Ishikawa (cell line): Measurements from ENCODE around the gene SLX9.

ENCODE experiments used
- CEBPB ChIP-seq: IDR thresholded peaks from 2 replicates; pipeline ENCODE4 v1.6.1; 2012
- CREB1 ChIP-seq: IDR thresholded peaks from 2 replicates; pipeline ENCODE4 v1.6.1; 2012; ENCODE audit warnings: low read depth
- EGR1 ChIP-seq: IDR thresholded peaks from 2 replicates; pipeline ENCODE4 v1.6.1; 2012
- EP300 ChIP-seq: IDR thresholded peaks from 2 replicates; pipeline ENCODE4 v1.6.1; 2012; ENCODE audit warnings: borderline replicate concordance
- FOXM1 ChIP-seq: IDR thresholded peaks from 2 replicates; pipeline ENCODE4 v1.6.1; 2012; ENCODE audit warnings: low read depth, borderline replicate concordance
- NFIC ChIP-seq: IDR thresholded peaks from 2 replicates; pipeline ENCODE4 v1.6.1; 2012
- RAD21 ChIP-seq: IDR thresholded peaks from 2 replicates; pipeline ENCODE4 v1.6.1; 2012; ENCODE audit warnings: low read depth
- TAF1 ChIP-seq: IDR thresholded peaks from 2 replicates; pipeline ENCODE4 v1.6.1; 2012; ENCODE audit warnings: low read depth, mild to moderate bottlenecking
- TCF12 ChIP-seq: IDR thresholded peaks from 2 replicates; pipeline ENCODE4 v1.6.1; 2012; ENCODE audit warnings: low read depth
- TEAD4 ChIP-seq: IDR thresholded peaks from 2 replicates; pipeline ENCODE4 v1.6.1; 2012
- YY1 ChIP-seq: IDR thresholded peaks from 2 replicates; pipeline ENCODE4 v1.6.1; 2012; ENCODE audit warnings: low read depth
- ZBTB7A ChIP-seq: IDR thresholded peaks from 2 replicates; pipeline ENCODE4 v1.6.1; 2012; ENCODE audit warnings: low read depth
- TF ChIP-seq, protein P1 (sequence below): IDR thresholded peaks from 2 replicates; pipeline ENCODE4 v1.6.1; 2012
- TF ChIP-seq, protein P2 (sequence below): IDR thresholded peaks from 2 replicates; pipeline ENCODE4 v1.6.1; 2012
- TF ChIP-seq, protein P3 (sequence below): IDR thresholded peaks from 2 replicates; pipeline ENCODE4 v1.6.1; 2012; ENCODE audit warnings: low read depth, mild to moderate bottlenecking

The SLX9 gene

DNA sequence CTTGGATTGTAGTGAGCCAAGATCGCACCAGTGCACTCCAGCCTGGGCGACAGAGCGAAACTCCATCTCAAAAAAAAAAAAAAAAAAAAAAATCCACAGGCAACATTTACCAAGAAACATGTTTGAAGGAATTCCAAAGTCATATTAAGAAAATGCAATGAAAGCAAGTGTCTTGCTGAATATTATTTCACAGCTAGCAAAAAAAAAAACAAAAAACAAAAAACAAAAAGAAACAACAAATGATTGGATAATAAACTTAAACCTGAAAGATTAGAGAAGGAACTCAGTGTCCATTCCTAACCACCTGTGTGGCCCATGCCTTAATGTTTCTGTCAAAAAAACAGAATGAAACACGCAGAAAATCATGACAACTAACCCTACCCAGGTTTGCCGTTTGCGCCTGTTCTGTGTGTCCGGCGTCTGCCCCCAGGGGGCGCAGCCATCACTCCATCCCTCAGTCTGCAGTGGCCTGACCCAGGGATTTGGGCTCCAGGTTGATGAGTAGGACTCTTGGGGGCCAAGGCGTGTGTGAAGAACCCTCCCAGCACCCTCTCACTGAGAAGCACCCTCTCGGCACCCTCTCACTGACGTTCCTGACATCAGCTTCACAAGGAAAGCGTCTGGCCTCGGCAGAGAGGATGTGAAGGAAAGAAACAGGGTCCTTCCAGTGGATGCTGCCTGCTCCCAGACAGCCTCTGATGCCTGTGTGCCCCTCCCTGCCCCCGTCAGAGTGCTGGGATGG lies 47.1 kb upstream of the SLX9 start:
- TF ChIP-seq TAF1, result no peak
- no peak for TF ChIP-seq EP300
- TF ChIP-seq RAD21, result peak; percentile 72
- TF ChIP-seq, protein P1, sequence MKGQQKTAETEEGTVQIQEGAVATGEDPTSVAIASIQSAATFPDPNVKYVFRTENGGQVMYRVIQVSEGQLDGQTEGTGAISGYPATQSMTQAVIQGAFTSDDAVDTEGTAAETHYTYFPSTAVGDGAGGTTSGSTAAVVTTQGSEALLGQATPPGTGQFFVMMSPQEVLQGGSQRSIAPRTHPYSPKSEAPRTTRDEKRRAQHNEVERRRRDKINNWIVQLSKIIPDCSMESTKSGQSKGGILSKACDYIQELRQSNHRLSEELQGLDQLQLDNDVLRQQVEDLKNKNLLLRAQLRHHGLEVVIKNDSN, result no peak
- TF ChIP-seq, protein P2, sequence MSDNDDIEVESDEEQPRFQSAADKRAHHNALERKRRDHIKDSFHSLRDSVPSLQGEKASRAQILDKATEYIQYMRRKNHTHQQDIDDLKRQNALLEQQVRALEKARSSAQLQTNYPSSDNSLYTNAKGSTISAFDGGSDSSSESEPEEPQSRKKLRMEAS, result no peak

DNA sequence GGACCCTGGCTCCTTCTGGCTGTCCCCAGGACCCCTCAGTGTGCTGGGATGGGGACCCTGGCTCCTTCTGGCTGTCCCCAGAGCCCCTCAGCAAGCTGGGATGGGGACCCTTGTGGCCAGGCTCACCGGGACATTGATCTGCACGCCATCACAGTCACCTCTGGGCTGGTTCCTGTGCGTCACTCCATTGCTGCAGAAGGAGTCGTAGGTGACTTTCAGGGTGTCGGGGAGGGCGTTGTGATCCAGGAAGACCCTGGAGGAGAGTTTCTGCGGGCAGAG lies 46.6 kb upstream of the SLX9 start:
- TF ChIP-seq TAF1 (no peak), CEBPB (no peak), EP300 (no peak), RAD21 (no peak), TEAD4 (no peak)
- TF ChIP-seq, protein P2, result no peak
- TF ChIP-seq, protein P1, result no peak

DNA sequence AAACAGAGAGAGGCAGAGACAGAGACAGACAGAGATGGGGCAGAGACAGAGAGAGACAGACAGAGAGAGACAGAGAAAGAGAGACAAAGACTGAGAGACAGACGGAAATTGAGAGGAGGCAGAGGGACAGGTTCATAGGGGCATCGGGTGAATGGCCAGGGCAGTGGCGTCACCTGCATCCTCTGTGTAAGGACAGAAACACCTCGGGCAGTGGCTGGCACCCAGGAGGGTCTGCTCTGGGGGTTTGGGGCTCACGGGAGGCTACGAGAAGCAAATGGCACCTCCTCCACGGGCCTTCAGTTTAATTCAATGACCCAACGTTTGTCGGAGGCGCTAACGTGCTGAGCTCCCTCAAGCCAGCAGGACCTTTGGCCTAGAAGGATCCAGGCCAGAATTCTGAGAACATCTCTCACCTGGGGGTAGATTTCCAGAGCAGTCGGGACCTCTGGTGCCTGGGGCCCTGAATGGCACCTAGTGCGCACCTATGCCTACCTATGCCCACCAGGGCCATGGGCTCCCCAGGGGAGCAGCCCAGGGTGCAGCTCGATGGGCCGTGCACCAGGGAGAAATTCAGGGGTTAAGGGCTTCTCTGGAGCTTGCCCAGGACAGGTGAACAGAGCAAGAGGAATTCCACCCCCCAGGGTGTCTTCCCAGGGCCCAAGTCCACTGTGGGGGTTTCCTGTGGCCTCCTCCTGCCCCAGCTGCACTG lies 45.7 kb upstream of the SLX9 start:
- TF ChIP-seq YY1 (no peak), CREB1 (no peak), NFIC (no peak), CEBPB (no peak), FOXM1 (no peak), EGR1 (no peak), ZBTB7A (no peak), TCF12 (no peak)

DNA sequence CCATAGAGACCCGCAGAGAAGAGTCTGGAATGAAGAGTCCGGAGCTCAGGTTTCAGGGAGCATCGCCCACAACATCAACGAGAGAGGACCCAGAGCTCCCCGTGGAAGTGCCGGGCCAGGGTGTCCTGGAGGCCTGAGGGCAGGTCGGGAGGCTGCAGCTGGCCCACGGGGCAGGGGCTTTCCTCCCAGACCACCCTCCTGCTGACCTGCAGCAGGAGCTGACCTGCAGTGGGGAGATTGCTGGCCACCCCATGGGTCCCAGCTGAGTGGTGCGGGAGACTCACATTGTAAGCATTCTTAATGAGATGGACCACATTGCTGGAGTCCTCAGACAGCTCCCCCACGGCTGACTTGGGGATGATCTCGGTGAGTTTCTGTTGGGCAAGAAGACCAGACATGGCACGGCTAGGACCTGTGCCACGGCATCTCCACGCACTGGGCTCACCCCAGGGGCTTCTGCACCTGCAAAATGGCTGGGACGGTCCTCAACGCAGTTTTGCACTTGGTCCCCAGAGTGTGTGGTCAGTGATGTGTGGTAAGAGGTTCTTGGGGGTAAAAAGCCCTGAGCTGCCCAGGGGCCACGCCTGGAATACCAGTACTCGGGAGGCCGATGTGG lies 45.0 kb upstream of the SLX9 start:
- TF ChIP-seq RAD21 (no peak), ZBTB7A (no peak), TCF12 (no peak), EGR1 (no peak), CREB1 (no peak), CEBPB (no peak), NFIC (no peak), TEAD4 (no peak), TAF1 (no peak)
- TF ChIP-seq, protein P3, sequence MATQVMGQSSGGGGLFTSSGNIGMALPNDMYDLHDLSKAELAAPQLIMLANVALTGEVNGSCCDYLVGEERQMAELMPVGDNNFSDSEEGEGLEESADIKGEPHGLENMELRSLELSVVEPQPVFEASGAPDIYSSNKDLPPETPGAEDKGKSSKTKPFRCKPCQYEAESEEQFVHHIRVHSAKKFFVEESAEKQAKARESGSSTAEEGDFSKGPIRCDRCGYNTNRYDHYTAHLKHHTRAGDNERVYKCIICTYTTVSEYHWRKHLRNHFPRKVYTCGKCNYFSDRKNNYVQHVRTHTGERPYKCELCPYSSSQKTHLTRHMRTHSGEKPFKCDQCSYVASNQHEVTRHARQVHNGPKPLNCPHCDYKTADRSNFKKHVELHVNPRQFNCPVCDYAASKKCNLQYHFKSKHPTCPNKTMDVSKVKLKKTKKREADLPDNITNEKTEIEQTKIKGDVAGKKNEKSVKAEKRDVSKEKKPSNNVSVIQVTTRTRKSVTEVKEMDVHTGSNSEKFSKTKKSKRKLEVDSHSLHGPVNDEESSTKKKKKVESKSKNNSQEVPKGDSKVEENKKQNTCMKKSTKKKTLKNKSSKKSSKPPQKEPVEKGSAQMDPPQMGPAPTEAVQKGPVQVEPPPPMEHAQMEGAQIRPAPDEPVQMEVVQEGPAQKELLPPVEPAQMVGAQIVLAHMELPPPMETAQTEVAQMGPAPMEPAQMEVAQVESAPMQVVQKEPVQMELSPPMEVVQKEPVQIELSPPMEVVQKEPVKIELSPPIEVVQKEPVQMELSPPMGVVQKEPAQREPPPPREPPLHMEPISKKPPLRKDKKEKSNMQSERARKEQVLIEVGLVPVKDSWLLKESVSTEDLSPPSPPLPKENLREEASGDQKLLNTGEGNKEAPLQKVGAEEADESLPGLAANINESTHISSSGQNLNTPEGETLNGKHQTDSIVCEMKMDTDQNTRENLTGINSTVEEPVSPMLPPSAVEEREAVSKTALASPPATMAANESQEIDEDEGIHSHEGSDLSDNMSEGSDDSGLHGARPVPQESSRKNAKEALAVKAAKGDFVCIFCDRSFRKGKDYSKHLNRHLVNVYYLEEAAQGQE, result no peak
- TF ChIP-seq, protein P2, result no peak

DNA sequence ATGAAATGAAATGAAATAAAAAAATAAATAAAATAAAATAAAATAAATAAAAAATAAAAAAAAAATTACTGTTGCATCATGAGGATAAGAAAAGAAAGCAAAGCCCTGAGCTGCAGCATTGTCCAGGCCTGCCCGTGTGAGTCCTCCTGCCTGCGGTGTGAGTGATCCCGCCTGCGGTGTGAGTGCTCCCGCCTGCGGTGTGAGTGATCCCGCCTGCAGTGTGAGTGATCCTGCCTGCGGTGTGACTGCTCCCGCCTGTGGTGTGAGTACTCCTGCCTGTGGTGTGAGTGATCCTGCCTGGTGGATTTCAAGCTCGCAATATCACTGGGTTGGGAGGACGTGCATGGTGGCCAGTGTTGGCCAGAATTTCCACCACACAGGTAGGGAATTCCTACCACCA lies 44.0 kb upstream of the SLX9 start:
- no peak for TF ChIP-seq TCF12
- TF ChIP-seq CREB1, result no peak
- TF ChIP-seq CEBPB, result no peak
- no peak for TF ChIP-seq FOXM1
- no peak for TF ChIP-seq TAF1
- TF ChIP-seq, protein P2, result no peak
- TF ChIP-seq, protein P3, result no peak
- TF ChIP-seq EP300, result no peak
- TF ChIP-seq NFIC, result no peak
- TF ChIP-seq YY1, result no peak
- no peak for TF ChIP-seq TEAD4
- TF ChIP-seq, protein P1, result no peak
- no peak for TF ChIP-seq EGR1
- TF ChIP-seq RAD21, result no peak
- no peak for TF ChIP-seq ZBTB7A
